GM10266 (cell line): ENCODE data around the gene TMCC1.

Experiments used
- DNase-seq: peaks from one replicate; pipeline ENCODE4 v3.0.0; 2012; ENCODE audit errors: extremely low spot score
- TF ChIP-seq, protein P1 (sequence below): IDR thresholded peaks from 2 replicates; pipeline ENCODE4 v1.5.1; 2012; ENCODE audit warnings: mild to moderate bottlenecking, low read depth; ENCODE audit not compliant: control insufficient read depth, insufficient read depth; ENCODE audit errors: missing control alignments

TMCC1 gene

DNA sequence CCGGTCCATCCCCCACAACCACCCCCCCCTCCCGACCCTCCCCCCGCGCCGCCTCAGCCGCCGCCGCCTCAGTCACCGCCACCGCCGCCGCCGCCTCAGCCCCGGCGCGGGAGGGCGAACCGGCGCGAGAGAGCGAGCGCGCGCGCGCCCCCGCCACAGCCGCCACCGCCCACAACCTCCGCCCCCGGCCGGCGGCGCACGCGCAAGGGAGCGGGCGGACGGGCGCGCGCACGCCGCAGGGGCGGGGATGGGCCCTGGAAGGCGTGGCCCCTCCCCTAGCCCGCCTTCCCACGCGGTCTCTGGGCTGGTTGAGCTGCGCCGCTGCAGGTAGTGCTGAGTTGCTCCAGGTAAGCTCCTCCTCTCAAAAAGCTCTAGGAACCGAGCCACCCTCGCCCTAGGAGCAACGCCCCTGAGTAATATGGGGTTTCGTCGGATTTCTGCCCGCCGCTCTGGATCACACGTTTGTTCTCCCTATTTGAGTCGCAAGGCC lies at the start of gene TMCC1:
Gene TMCC1 (minus strand): TSS at position 131 of the 490 bp plus-strand sequence.
- peak; percentile 96 for DNase-seq
- TF ChIP-seq, protein P1, sequence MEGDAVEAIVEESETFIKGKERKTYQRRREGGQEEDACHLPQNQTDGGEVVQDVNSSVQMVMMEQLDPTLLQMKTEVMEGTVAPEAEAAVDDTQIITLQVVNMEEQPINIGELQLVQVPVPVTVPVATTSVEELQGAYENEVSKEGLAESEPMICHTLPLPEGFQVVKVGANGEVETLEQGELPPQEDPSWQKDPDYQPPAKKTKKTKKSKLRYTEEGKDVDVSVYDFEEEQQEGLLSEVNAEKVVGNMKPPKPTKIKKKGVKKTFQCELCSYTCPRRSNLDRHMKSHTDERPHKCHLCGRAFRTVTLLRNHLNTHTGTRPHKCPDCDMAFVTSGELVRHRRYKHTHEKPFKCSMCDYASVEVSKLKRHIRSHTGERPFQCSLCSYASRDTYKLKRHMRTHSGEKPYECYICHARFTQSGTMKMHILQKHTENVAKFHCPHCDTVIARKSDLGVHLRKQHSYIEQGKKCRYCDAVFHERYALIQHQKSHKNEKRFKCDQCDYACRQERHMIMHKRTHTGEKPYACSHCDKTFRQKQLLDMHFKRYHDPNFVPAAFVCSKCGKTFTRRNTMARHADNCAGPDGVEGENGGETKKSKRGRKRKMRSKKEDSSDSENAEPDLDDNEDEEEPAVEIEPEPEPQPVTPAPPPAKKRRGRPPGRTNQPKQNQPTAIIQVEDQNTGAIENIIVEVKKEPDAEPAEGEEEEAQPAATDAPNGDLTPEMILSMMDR: no peak

DNA sequence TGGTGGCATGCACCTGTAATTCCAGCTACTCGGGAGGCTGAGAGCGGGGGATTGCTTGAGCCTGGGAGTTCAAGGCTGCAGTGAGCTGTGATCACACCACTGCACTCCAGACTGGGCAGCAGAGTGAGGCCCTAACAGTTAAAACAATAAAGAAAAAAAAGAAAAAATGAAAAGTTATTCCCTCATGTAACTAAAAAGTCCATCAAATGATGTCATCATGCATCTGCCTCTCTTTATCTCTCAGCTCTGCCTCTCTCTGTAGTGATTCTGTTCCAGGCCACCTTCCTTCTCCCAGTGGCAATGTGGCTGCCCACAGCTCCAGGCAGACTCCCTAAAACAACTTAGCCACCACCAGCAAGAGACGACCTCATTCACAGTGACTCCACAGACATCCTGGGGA lies 49.5 kb upstream of the TMCC1 start:
- DNase-seq: no peak
- TF ChIP-seq, protein P1: no peak

DNA sequence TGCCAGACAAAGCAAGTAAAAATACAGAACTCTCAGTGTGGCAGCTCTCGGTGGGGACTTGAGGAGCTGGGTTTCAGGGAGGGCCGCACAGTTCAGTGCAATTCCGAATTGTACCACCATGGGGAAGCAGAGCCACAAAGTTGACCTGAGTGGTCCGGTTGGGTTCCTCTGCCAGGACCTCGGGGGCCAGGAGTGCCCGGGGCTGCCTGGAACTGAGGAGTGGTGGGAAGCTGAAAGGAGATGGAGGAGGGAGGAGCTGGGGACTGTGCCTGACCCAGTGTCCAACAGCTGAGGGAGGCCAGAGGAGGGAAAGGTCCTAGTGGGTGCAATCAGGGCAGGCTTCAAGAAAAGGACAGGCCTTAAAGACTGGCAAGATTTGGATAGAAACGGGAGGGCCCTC lies 48.8 kb upstream of the TMCC1 start:
- peak; percentile 61 for DNase-seq
- TF ChIP-seq, protein P1: peak; percentile 63

DNA sequence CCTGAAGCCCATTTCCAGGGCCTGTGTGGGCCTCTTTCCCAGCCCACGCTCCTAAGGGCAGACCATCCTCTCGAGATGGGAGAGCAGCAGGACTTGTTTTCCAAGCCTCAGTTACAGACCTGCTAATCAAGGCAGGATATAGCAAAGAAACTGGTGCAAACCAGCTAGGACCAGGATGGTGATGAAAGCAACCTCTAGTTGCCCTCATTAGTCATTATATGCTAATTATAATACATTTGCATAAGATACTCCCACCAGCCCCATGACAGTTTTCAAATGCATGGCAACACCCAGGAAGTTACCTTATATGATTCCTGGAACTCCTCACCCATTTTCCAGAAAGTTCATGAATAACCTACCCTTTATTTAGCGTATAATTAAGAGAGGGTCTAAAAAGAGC lies 46.6 kb upstream of the TMCC1 start:
- no peak for DNase-seq
- TF ChIP-seq, protein P1: no peak

DNA sequence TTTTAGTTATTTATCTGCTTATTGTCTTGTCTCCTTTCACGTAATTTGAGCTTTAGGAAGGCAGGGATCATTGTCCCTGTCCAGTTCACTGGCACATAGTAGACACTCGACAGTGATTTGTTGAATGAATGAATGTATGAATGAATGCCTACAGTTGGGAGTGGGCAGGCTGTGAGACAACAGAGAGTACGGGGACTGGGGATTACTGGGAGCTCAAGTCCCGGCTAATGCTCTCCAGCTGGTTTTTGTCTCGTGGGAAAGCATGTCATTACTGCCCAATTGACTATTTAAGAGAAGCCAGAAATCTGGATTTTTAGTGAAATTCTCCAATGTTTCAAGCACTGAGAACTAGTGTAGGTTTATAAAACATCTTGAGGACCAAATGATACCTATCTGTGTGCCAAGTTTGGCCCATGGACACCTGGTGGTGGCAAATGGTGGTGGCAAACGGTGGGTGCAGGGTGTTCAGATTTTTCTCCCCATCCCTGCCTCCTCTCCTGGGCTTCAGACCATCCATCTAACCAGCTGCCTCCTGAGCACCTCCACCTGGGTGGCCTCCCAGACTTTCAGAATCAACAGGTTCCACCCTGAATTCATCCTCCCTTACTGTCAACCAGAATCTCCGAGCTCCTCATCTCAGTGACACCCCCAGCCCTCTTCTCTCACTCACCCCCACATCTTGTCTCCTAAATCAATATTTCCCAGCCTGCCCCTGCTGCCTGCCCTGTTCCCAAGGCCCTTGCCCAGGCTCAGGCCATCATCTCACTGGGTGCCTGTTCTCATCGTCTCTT lies 44.8 kb upstream of the TMCC1 start:
- TF ChIP-seq, protein P1: no peak
- no peak for DNase-seq

DNA sequence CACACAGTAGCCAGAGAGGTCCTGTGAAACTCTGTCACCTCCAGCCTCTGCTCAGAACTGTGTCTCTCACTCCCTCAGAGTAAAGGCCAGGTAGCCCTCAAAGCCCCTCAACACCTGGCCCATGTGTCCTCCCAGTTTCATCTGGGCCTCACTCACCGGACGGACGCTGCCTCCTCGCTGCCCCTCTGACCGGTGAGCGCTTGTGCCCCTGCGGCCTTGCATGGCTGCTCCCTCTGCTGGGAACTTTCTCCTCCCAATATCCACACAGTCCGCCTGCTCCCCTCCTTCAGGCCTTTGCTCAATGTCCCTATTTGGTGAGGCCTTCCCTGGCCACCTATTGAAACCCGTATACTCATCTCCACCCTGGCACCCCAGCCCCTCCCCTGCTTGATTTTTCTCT lies 44.2 kb upstream of the TMCC1 start:
- no peak for DNase-seq
- TF ChIP-seq, protein P1: no peak

DNA sequence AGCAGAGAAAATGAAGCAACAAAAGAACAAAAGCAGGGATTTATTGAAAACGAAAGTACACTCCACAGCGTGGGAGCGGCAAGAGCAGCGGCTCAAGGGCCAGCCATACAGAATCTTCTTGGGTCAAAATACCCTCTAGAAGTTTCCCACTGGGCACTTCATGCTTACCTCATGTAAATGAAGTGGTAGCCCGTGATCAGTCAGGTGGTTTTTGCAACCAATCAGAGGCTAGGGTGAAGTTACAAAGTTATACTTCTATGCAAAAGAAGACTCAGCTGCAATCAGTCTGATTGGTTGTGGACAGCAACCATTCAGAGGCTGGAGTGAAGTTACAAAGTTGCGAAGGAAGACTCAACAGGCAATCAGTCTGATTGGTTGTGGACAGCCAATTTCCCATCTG lies 43.2 kb upstream of the TMCC1 start:
- TF ChIP-seq, protein P1: no peak
- no peak for DNase-seq
